IPS-20b (cell line): Measurements from ENCODE around the gene PTBP1.
A peak's percentile ranks its signal among the peaks of the same experiment; 100 is the strongest.

Source experiments
- H3K27ac ChIP-seq: one replicate; pipeline ENCODE4 v1.5.1; 2013; ENCODE audit warnings: low read length
- H3K27me3 ChIP-seq: 2 replicates; pipeline ENCODE4 v1.6.1; 2013; ENCODE audit warnings: mild to moderate bottlenecking, low read length, inconsistent platforms; ENCODE audit not compliant: insufficient read depth
- H3K36me3 ChIP-seq: 2 replicates; pipeline ENCODE4 v1.6.1; 2013; ENCODE audit warnings: low read depth, mild to moderate bottlenecking, inconsistent platforms, low read length, moderate library complexity; ENCODE audit not compliant: insufficient read depth
- H3K4me1 ChIP-seq: 2 replicates; pipeline ENCODE4 v1.6.1; 2013; ENCODE audit warnings: mild to moderate bottlenecking, control low read depth, inconsistent platforms, low read length, moderate library complexity; ENCODE audit not compliant: insufficient read depth
- H3K4me3 ChIP-seq: 2 replicates; pipeline ENCODE4 v1.5.1; 2013; ENCODE audit warnings: mild to moderate bottlenecking, low read length, inconsistent platforms
- H3K9ac ChIP-seq: 2 replicates; pipeline ENCODE4 v1.6.1; 2013; ENCODE audit warnings: low read depth, mild to moderate bottlenecking, inconsistent platforms, low read length, moderate library complexity
- H3K9me3 ChIP-seq: 2 replicates; pipeline ENCODE4 v1.6.1; 2013; ENCODE audit warnings: mild to moderate bottlenecking, low read depth, low read length, inconsistent platforms; ENCODE audit not compliant: insufficient read depth

Gene PTBP1

GRCh38 chr19:791567-792305 is 5.5 kb upstream of the PTBP1 start:
- peaks cover 15% of the 10 kb centered on the region; the same call in 1 of the 2 replicates for H3K4me1 ChIP-seq
- H3K9ac ChIP-seq = no peak overlapping the region
- H3K9me3 ChIP-seq = no peaks in the 10 kb centered on the region
- no peaks in the 10 kb centered on the region for H3K36me3 ChIP-seq
- H3K27me3 ChIP-seq = no peaks in the 10 kb centered on the region
- no peak overlapping the region for H3K27ac ChIP-seq
- H3K4me3 ChIP-seq = no peak overlapping the region

- H3K27ac ChIP-seq = no peak overlapping the region
- no peaks in the 10 kb centered on the region for H3K27me3 ChIP-seq
- no peaks in the 10 kb centered on the region for H3K9me3 ChIP-seq
- H3K36me3 ChIP-seq = no peaks in the 10 kb centered on the region
- H3K4me3 ChIP-seq = no peak overlapping the region
- H3K4me1 ChIP-seq = peaks cover 15% of the 10 kb centered on the region; the same call in 1 of the 2 replicates
- H3K9ac ChIP-seq = no peak overlapping the region
Observed at GRCh38 chr19:792306-792885, 4.9 kb upstream of the PTBP1 start.

GRCh38 chr19:793806-794205 is 3.4 kb upstream of the PTBP1 start:
- no peaks in the 10 kb centered on the region for H3K9me3 ChIP-seq
- H3K4me3 ChIP-seq = no peak overlapping the region
- peaks cover 7% of the 10 kb centered on the region; the same call in 1 of the 2 replicates for H3K36me3 ChIP-seq
- H3K27ac ChIP-seq = no peak overlapping the region
- H3K27me3 ChIP-seq = no peaks in the 10 kb centered on the region
- H3K4me1 ChIP-seq = peaks cover 11% of the 10 kb centered on the region; the same call in 1 of the 2 replicates
- no peak overlapping the region for H3K9ac ChIP-seq

- Histone ChIP-seq H3K9me3 (no peaks in the 10 kb centered on the region), H3K4me3 (no peak overlapping the region), H3K27ac (no peak overlapping the region), H3K9ac (no peak overlapping the region), H3K4me1 (peaks cover 7% of the 10 kb centered on the region), H3K27me3 (no peaks in the 10 kb centered on the region), H3K36me3 (peaks cover 20% of the 10 kb centered on the region)
Observed at GRCh38 chr19:795073-795611, 2.1 kb upstream of the PTBP1 start.

GRCh38 chr19:795691-796581 is 1.3 kb upstream of the PTBP1 start:
- H3K4me3 ChIP-seq = no peak overlapping the region
- H3K27ac ChIP-seq = no peak overlapping the region
- no peak overlapping the region; the same call in 1 of the 2 replicates for H3K9ac ChIP-seq
- H3K36me3 ChIP-seq = peaks cover 28% of the 10 kb centered on the region
- no peaks in the 10 kb centered on the region for H3K27me3 ChIP-seq
- peaks cover 13% of the 10 kb centered on the region for H3K4me1 ChIP-seq
- no peaks in the 10 kb centered on the region for H3K9me3 ChIP-seq

- H3K9ac ChIP-seq = peak overlapping the region; percentile 98
- peaks cover 46% of the 10 kb centered on the region for H3K36me3 ChIP-seq
- H3K27me3 ChIP-seq = no peaks in the 10 kb centered on the region
- H3K9me3 ChIP-seq = no peaks in the 10 kb centered on the region
- H3K4me1 ChIP-seq = peaks cover 13% of the 10 kb centered on the region
- peak overlapping the region; percentile 77 for H3K27ac ChIP-seq
- peak overlapping the region; percentile 96 for H3K4me3 ChIP-seq
Observed at GRCh38 chr19:797528-798414, 519 bp downstream of the PTBP1 start.

- peak overlapping the region; percentile 77 for H3K27ac ChIP-seq
- H3K9ac ChIP-seq = peak overlapping the region; percentile 98
- no peaks in the 10 kb centered on the region for H3K27me3 ChIP-seq
- H3K4me1 ChIP-seq = peaks cover 13% of the 10 kb centered on the region
- peaks cover 54% of the 10 kb centered on the region for H3K36me3 ChIP-seq
- no peaks in the 10 kb centered on the region for H3K9me3 ChIP-seq
- peak overlapping the region; percentile 96 for H3K4me3 ChIP-seq
Observed at GRCh38 chr19:798415-799075, 1.3 kb downstream of the PTBP1 start.

GRCh38 chr19:799076-799881 is 2.0 kb downstream of the PTBP1 start:
- H3K4me1 ChIP-seq = peaks cover 13% of the 10 kb centered on the region
- H3K36me3 ChIP-seq = peaks cover 61% of the 10 kb centered on the region
- H3K9me3 ChIP-seq = no peaks in the 10 kb centered on the region
- no peaks in the 10 kb centered on the region for H3K27me3 ChIP-seq
- peak overlapping the region; percentile 77 for H3K27ac ChIP-seq
- H3K4me3 ChIP-seq = peak overlapping the region; percentile 96
- peak overlapping the region; percentile 98 for H3K9ac ChIP-seq

GRCh38 chr19:800360-801029 is 3.2 kb downstream of the PTBP1 start:
- Histone ChIP-seq H3K9me3 (no peaks in the 10 kb centered on the region), H3K9ac (peak overlapping the region; percentile 41; the same call in 1 of the 2 replicates), H3K36me3 (peaks cover 73% of the 10 kb centered on the region), H3K27ac (peak overlapping the region; percentile 36), H3K27me3 (no peaks in the 10 kb centered on the region), H3K4me3 (peak overlapping the region; percentile 96), H3K4me1 (peaks cover 13% of the 10 kb centered on the region)
